IMR-90 (cell line): Measurements from ENCODE around the gene SNRNP70. TPM values are rescaled to one million over a fixed set of nuclear protein-coding genes. Genes with fewer than 3 reads are reported as not detected.

ENCODE experiments used
- ATAC-seq: fragments of 200-7000 bp; cut with Tn5 transposase; 2 replicates; pipeline ENCODE4 v1.9.1; 2020; ENCODE audit warnings: low read depth, mild to moderate bottlenecking, moderate library complexity
- BruUV-seq: library from RNA; stranded (reverse); fragments of 400-500 nt; replicated peaks from 2 replicates; lab custom pipeline; 2021; lab: Mats Ljungman, UMichigan
- CTCF ChIA-PET: fragments of 300-600 bp; formaldehyde crosslinking; extraction: SDS; loops from one replicate; lab custom pipeline; 2021; ENCODE audit warnings: antibody characterized with exemption; lab: Yijun Ruan, JAX
- POLR2A ChIA-PET: fragments of 300-600 bp; sonication (Branson Sonifier 250); formaldehyde crosslinking; loops from one replicate; lab custom pipeline; 2022; ENCODE audit warnings: antibody characterized with exemption; ENCODE audit not compliant: unreplicated experiment; lab: Charles Lee
- DNase-seq: peaks from one replicate; pipeline ENCODE4 v3.0.0; 2013
- H2AFZ ChIP-seq: replicated peaks from 2 replicates; pipeline ENCODE3; 2013; ENCODE audit warnings: low read length, mild to moderate bottlenecking; ENCODE audit not compliant: poor library complexity
- H2AK5ac ChIP-seq: 2 replicates; pipeline ENCODE4 v1.6.1; 2013; ENCODE audit warnings: low read depth, low read length, inconsistent platforms
- H2AK9ac ChIP-seq: replicated peaks from 2 replicates; pipeline ENCODE3; 2013; ENCODE audit warnings: mild to moderate bottlenecking, low read depth, low read length, moderate library complexity; ENCODE audit not compliant: poor library complexity
- H2BK120ac ChIP-seq: 2 replicates; pipeline ENCODE4 v1.6.1; 2013; ENCODE audit warnings: low read depth, low read length, inconsistent platforms
- H2BK15ac ChIP-seq: 3 replicates; pipeline ENCODE4 v1.6.1; 2013; ENCODE audit warnings: low read depth, low read length, inconsistent platforms
- H2BK20ac ChIP-seq: 2 replicates; pipeline ENCODE4 v1.6.1; 2013; ENCODE audit warnings: low read depth, mild to moderate bottlenecking, inconsistent platforms, low read length, moderate library complexity
- H2BK5ac ChIP-seq: 2 replicates; pipeline ENCODE4 v1.6.1; 2013; ENCODE audit warnings: mild to moderate bottlenecking, low read depth, low read length, inconsistent platforms; ENCODE audit not compliant: poor library complexity, severe bottlenecking
- H3K14ac ChIP-seq: replicated peaks from 2 replicates; pipeline ENCODE4 v1.6.1; 2013; ENCODE audit warnings: low read depth, low read length, inconsistent platforms
- H3K18ac ChIP-seq: 2 replicates; pipeline ENCODE4 v1.6.1; 2013; ENCODE audit warnings: low read depth, low read length, control low read depth
- H3K23ac ChIP-seq: 2 replicates; pipeline ENCODE4 v1.6.1; 2013; ENCODE audit warnings: low read depth, low read length, inconsistent platforms
- H3K27ac ChIP-seq: 2 replicates; pipeline ENCODE4 v1.5.1; 2013; ENCODE audit warnings: mild to moderate bottlenecking, control low read depth, low read length; ENCODE audit not compliant: insufficient read depth
- H3K27me3 ChIP-seq: 2 replicates; pipeline ENCODE4 v1.6.1; 2013; ENCODE audit warnings: low read length; ENCODE audit not compliant: control insufficient read depth, insufficient read depth
- H3K36me3 ChIP-seq: 2 replicates; pipeline ENCODE4 v1.6.1; 2013; ENCODE audit warnings: low read length, mixed read lengths; ENCODE audit not compliant: control insufficient read depth, insufficient read depth
- H3K4ac ChIP-seq: 2 replicates; pipeline ENCODE4 v1.6.1; 2013; ENCODE audit warnings: low read depth, low read length, inconsistent platforms
- H3K4me1 ChIP-seq: 2 replicates; pipeline ENCODE4 v1.6.1; 2013; ENCODE audit warnings: low read length, mixed read lengths; ENCODE audit not compliant: control insufficient read depth, insufficient read depth
- H3K4me2 ChIP-seq: 2 replicates; pipeline ENCODE4 v1.6.1; 2013; ENCODE audit warnings: low read depth, mild to moderate bottlenecking, control low read depth, low read length, moderate library complexity
- H3K4me3 ChIP-seq: 2 replicates; pipeline ENCODE4 v1.5.1; 2013; ENCODE audit warnings: low read depth, mild to moderate bottlenecking, control low read depth, low read length, moderate library complexity; ENCODE audit not compliant: insufficient read depth
- H3K56ac ChIP-seq: 2 replicates; pipeline ENCODE4 v1.6.1; 2013; ENCODE audit warnings: low read length, inconsistent platforms; ENCODE audit not compliant: insufficient read depth; ENCODE audit errors: extremely low read depth
- H3K79me1 ChIP-seq, 2 experiments: 2 replicates each; pipeline ENCODE4 v1.6.1; 2013; ENCODE audit warnings: low read length in 2 of 2, inconsistent platforms in 1 of 2, low read depth in 1 of 2
- H3K9ac ChIP-seq: 2 replicates; pipeline ENCODE4 v1.6.1; 2013; ENCODE audit warnings: low read depth, low read length, control low read depth
- H3K9me1 ChIP-seq: 2 replicates; pipeline ENCODE4 v1.6.1; 2013; ENCODE audit warnings: low read length, inconsistent platforms; ENCODE audit not compliant: insufficient read depth
- H3K9me3 ChIP-seq: 2 replicates; pipeline ENCODE4 v1.6.1; 2013; ENCODE audit warnings: low read length; ENCODE audit not compliant: control insufficient read depth, insufficient read depth
- H4K20me1 ChIP-seq: 2 replicates; pipeline ENCODE4 v1.6.1; 2013; ENCODE audit warnings: low read length, inconsistent platforms; ENCODE audit not compliant: insufficient read depth
- H4K5ac ChIP-seq: 2 replicates; pipeline ENCODE4 v1.6.1; 2013; ENCODE audit warnings: mild to moderate bottlenecking, low read depth, low read length, control low read depth
- H4K8ac ChIP-seq, 2 experiments: 2 replicates each; pipeline ENCODE4 v1.6.1; 2013; ENCODE audit warnings: low read depth in 2 of 2, low read length in 2 of 2, control low read depth in 1 of 2, inconsistent platforms in 1 of 2
- H4K91ac ChIP-seq: 2 replicates; pipeline ENCODE4 v1.6.1; 2013; ENCODE audit warnings: low read depth, low read length, inconsistent platforms; ENCODE audit not compliant: insufficient read depth
- BHLHE40 ChIP-seq: fragments of 150-350 bp; IDR thresholded peaks from 2 replicates; pipeline ENCODE4 v1.6.1; 2016; ENCODE audit warnings: mild to moderate bottlenecking, low read depth, low read length
- WGBS, 2 experiments: methylation state at CpG; one replicate each; pipeline versions ENCODE4 v1.1.5 to v1.1.7; 2013; ENCODE audit warnings: missing lambda C conversion rate in 2 of 2; ENCODE audit not compliant: insufficient read length in 1 of 2; ENCODE audit errors: extremely low coverage in 2 of 2; 5-methylcytosine and 5-hydroxymethylcytosine counted together
- dilution Hi-C: fragments of 300-500 bp; cut with HindIII; formaldehyde crosslinking; loops from one replicate; pipeline ENCODE4 v1.14.3; 2018; ENCODE audit warnings: low sequenced_read_pairs; ENCODE audit not compliant: unreplicated experiment
- in situ Hi-C: fragments of 300-500 bp; cut with MboI; formaldehyde crosslinking; loops from 3 replicates; pipeline ENCODE4 v1.14.3; 2019; ENCODE audit warnings: low sequenced_read_pairs, inconsistent platforms, mixed read lengths
- intact Hi-C: fragments of 100-400 bp; cut with micrococcal nuclease; formaldehyde crosslinking; loops from 2 replicates; pipeline ENCODE4 v1.10.0; 2022
- polyA plus RNA-seq, 3 experiments: library from polyadenylated mRNA; depleted of rRNA; stranded (reverse); fragments of >200 nt; gene quantifications; 2 replicates each; pipeline ENCODE4 v1.2.3, GENCODE V29; 2012; ENCODE audit warnings: low replicate concordance in 1 of 3
- total RNA-seq: library from RNA; depleted of rRNA; stranded (reverse); fragments of >200 nt; gene quantifications from 2 replicates; pipeline ENCODE4 v1.2.3, GENCODE V29; 2012

The SNRNP70 gene
- total and polyA plus RNA-seq, 2 of the 4 experiments (the other 2 are of a cell fraction), result 72.8 to 200 TPM

DNA sequence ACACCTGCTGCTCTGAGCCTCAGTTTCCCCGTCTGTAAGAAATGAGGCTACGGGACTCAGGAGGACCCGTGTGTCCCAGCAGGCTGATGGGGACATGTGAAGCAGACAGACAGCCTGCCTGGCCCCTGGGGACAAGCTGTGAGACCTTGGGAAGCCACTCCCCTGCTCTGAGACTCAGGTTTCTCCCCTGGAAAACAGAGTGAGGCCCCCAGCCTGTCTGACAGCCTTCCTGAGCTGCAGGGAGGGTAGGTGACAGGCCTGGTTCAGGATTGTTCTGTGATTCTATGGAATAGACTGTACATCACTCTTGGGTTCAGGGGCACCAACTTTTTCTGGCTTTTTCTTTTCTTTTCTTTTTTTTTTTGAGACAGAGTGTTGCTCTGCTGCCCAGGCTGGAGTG is 17.7 kb upstream of the SNRNP70 start:
- H3K23ac ChIP-seq, result no peak overlapping the region
- no peaks in the 10 kb centered on the region for H4K20me1 ChIP-seq
- no peaks in the 10 kb centered on the region for H3K36me3 ChIP-seq
- no TSS peak for BruUV-seq
- POLR2A ChIA-PET, result no interaction called here
- CTCF ChIA-PET, result no interaction called here
- WGBS, 2 experiments, result 50% methylated on average over 1 of the region's 3 CpGs; no CpG with 5 or more reads in 1 of the 2 experiments
- H4K5ac ChIP-seq, result no peak overlapping the region
- no peak overlapping the region for H2AFZ ChIP-seq
- H3K18ac ChIP-seq, result no peak overlapping the region
- H3K4me2 ChIP-seq, result no peak overlapping the region
- no peak overlapping the region for H4K8ac ChIP-seq
- H2BK20ac ChIP-seq, result no peak overlapping the region
- peaks cover 2% of the 10 kb centered on the region; the same call in 1 of the 2 replicates for H3K4me1 ChIP-seq
- no peak overlapping the region for H3K14ac ChIP-seq
- H2AK9ac ChIP-seq, result no peak overlapping the region
- no peak for TF ChIP-seq BHLHE40
- no peak for ATAC-seq
- dilution Hi-C loops (no loop called here), intact Hi-C loops (no loop called here), in situ Hi-C loops (no loop called here)
- H3K27ac ChIP-seq, result no peak overlapping the region
- H3K4me3 ChIP-seq, result no peak overlapping the region
- no peak overlapping the region for H3K56ac ChIP-seq
- no peaks in the 10 kb centered on the region for H3K9me1 ChIP-seq
- H3K79me1 ChIP-seq, result no peaks in the 10 kb centered on the region
- no peak overlapping the region for H2BK120ac ChIP-seq
- no peak overlapping the region for H3K4ac ChIP-seq
- no peak overlapping the region for H2BK15ac ChIP-seq
- H3K9ac ChIP-seq, result no peak overlapping the region
- H2BK5ac ChIP-seq, result no peak overlapping the region
- no peak overlapping the region for H4K91ac ChIP-seq
- DNase-seq, result no peak
- H2AK5ac ChIP-seq, result no peak overlapping the region
- H3K27me3 ChIP-seq, result peaks cover 59% of the 10 kb centered on the region
- peaks cover 18% of the 10 kb centered on the region for H3K9me3 ChIP-seq
